T-helper 22 cell (primary cell): ENCODE measurements around the gene QSOX2.
A peak's percentile ranks its signal among the peaks of the same experiment; 100 is the strongest.

Source experiments
- DNase-seq: peaks from one replicate; pipeline ENCODE4 v3.0.0-alpha.2; 2020; ENCODE audit warnings: low read depth

Gene QSOX2

DNA sequence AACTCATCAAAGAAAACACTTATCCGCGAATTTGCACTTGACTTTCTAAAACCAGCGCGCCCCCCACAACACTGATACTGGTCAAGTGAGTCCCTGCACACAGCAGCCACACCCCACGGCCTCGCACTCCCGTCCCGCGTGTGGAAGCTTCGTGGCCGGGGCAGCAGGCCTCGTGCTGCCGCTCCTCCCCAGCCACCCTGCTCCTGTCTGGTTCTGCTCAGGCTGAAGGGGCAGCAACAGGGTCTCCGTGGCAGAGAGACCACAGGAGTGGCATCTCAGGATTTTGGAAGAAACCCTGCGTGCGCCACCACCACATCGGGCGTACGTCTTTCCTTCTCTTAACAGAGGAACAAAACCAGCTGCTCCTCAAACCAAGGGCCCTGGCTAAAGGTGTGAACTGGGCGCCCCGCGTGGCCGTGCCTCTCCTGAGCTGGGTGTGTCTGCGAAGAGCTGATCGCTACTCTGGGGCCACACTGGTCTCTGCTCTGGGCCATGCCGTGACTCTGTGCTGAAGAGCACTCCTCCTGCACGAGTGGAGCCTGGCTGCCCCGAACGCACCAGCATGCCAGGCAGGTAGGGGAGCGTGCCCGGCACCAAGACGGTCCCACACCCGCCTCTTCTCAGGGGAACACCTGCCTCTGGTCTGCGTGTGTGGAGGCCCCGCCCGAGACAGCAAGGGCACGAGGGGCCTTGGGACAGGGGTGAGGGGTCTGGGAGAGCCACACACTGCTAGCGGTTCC is 23.3 kb downstream of the QSOX2 start:
- DNase-seq: no peak

GRCh38 chr9:136220017-136220729 is 25.4 kb downstream of the QSOX2 start:
- peak; percentile 17 for DNase-seq

GRCh38 chr9:136219276-136219675 is 26.3 kb downstream of the QSOX2 start:
- no peak for DNase-seq

- no peak for DNase-seq
Observed at GRCh38 chr9:136218673-136219072, 26.9 kb downstream of the QSOX2 start.

DNA sequence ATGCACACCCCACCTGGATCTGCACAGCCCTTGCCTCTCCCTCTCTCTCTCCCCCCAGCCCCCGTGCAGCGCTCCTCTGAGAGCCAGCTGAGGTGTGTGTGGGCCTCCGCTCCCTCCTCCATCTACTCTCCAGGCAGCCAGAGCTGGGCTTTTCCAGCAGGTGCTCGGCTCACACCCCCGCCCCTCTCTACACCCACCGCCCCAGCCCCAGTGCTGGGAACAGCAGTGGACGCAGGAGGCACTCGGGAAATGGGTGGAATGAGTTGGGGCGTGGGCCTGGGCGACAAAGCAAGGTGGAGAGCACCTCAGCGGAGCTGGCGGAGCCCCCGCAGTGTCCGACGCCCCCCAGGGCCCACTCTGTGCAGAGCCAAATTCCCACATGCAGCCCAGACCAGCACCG is 27.3 kb downstream of the QSOX2 start:
- no peak for DNase-seq

GRCh38 chr9:136216541-136217244 is 28.9 kb downstream of the QSOX2 start:
- DNase-seq: no peak

- DNase-seq: no peak
Observed at GRCh38 chr9:136213733-136214132, 31.9 kb downstream of the QSOX2 start.

DNA sequence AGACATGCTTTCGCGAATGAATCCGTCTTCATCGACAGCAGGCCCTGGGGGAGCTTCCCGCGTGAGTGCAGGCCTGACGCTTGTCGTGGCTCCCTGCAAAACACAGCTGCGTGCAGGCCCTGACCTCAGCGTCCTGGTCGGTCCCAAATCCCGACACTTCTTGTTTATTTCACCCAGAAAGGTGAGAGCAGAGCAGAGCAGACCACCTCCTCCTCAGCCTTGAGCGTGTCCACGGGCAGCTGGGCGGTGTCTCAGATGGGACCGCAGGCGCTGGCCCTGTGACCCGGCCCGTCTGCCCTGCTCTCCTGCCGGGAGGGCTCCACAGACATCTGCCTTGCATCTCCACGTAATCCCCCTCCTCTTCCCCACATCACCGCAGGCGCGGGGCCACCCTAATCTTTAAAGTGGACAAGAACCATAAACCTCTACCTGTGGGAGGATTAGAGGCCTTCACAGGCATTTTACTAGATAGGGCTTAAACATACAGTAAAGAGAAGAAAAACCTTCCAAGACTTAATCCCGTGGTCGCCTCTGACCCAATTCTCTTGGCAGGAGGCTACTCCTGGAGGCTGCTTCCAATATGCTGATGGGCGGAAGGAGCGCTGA is 33.2 kb downstream of the QSOX2 start:
- no peak for DNase-seq

- DNase-seq: no peak
Observed at GRCh38 chr9:136211441-136212344, 33.9 kb downstream of the QSOX2 start.

GRCh38 chr9:136211006-136211405 is 34.6 kb downstream of the QSOX2 start:
- no peak for DNase-seq

DNA sequence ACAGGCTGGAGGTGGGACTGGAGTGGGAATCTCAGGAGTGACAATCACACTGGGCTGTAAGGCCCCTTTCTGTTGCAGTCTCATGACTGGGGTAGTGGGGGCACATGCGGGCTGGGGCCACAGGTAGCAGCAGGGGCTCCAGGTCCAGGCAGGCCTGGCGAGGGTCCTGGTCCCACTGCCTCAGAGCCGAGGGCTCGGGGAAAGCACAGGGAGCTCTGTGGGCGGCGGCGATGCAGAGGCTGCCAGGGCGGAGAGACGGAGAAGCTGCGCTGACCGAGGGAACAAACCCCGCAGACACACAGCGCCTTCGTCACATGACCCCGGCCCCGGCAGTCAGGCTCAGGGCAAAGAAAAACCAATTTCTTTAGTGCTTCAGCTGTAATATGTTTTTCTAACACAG is 35.3 kb downstream of the QSOX2 start:
- no peak for DNase-seq

DNA sequence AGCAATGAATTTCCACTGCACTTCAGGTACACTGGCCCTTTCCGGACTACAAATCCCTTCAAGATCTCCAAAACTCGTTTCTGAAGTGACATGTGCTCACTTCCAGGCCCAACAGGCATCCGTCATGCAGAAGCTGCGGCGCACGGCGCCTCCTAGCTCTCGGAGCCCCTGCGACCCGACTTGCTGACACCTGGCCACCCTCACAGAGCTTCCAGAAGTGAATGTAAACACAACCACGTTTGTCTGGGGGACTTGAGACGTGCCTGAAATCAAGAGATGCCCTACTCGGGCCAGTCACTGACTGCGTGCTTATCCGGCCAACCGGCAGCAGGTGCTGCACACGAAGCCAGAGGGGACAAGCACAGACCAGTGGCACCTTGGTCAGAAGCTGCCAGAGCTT is 35.8 kb downstream of the QSOX2 start:
- no peak for DNase-seq

- no peak for DNase-seq
Observed at GRCh38 chr9:136209232-136209631, 36.4 kb downstream of the QSOX2 start.

GRCh38 chr9:136208675-136209074 is 36.9 kb downstream of the QSOX2 start:
- no peak for DNase-seq

DNA sequence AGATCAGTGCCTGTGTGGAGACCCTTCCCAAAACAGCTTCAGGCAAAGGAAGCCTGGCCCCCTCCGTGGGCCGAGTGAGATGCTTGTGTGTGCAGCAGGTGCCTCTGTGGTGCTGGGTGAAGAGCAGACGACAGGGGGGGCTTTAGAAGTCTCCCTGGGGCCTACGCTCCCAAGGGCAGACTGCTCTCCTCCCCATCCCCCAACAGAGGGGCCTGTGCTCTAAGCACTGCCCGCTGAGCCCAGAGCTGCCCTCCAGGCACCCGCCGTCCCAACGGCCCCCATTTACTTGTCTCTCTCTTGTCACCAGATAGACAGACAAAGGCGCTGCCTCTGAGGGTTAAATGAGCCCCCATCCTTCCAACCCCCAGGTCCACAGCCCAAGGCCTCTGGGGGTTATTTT is 38.0 kb downstream of the QSOX2 start:
- DNase-seq: no peak

DNA sequence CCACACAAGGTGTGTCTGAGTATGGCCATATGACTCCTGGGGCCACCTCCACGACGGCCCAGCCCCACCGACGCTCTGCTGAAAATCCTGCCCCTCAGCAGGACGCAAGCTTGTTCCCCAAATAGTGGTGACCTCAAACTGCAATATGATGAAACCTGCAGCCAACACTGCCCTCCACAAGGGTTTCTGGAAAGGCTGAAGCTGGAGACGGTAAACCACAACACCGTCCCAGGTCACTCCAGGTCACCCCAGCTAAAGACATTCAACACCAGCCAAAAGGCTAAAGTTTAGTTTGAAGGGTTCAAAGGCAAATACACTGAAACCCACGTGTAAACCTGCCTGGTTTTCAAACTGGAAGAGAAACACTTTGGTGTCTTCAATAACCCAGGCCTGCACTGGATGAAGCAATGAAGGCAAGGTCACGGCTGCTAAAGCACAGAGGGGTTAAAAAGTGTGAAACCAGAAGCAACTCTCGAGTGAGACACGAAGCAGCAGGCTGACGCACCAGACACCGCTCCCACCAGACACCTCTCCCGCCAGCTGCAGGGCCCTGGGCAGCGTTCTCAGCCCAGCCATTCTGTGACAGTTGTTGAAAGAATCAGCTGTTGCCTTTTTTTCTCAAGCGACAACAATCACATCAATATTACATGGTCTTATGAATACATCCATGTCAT is 38.9 kb downstream of the QSOX2 start:
- DNase-seq: no peak

GRCh38 chr9:136205707-136205992 is 40.0 kb downstream of the QSOX2 start:
- DNase-seq: no peak

- no peak for DNase-seq
Observed at GRCh38 chr9:136204838-136205706, 40.5 kb downstream of the QSOX2 start, which contains the start of gene LHX3. Gene LHX3, minus strand, starts transcription at chr9:136205128. Its CDS starts 116 bp downstream, at chr9:136205012.

DNA sequence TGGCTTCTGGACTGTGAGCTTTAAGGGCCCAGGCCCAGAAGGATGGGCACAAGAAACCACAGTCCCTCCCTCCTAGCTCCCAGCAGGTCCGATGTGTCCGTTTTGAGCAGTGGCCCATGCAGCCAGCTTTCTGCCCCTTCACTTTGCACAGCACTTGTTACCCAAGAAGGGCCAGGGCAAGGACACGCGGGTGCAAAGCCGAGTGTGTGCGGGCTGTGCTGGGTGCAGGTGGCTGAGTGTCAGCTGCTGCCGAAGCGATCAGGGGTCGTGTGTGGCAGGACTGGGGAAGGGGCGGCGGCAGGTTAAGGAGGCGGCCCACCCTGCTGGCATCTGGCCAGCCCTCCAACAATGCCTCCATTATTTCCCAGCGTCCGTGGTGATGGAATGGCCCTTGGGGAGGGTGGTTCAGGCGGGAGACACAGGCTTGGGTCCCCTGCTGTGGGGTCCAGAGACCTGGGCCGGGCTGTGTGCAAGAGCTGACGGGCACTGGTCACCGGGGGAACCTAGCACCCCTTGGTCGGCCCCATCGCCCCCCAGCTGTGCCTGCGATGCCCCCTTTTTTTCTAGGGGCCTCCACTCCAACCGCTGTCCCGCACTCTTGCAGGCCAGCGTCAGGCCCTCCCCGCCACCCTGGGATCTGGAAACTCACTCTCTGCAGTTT is 41.3 kb downstream of the QSOX2 start:
- no peak for DNase-seq
